ENCODE results near the gene DPP4.

The DPP4 gene

GRCh38 chr2:162073888-162074631 is at the start of gene DPP4:
DPP4 (minus strand) TSS chr2:162074215; CDS start chr2:162073981, 234 bp downstream.
- TF ChIP-seq CTCF (IDR thresholded peaks at IDR 0.05; ENCODE audit: control insufficient read depth, insufficient read depth, low read depth, low read length, missing control alignments) = no peak
- no peak for DNase-seq (ENCODE audit: low read depth)
- peak within 1 kb of the TSS; percentile 49 for H3K4me3 ChIP-seq (ENCODE audit: control insufficient read depth, low read depth, low read length)

- TF ChIP-seq CTCF (IDR thresholded peaks at IDR 0.05; ENCODE audit: control insufficient read depth, insufficient read depth, low read depth, low read length, missing control alignments) = no peak
- H3K4me3 ChIP-seq (ENCODE audit: control insufficient read depth, low read depth, low read length) = no peak overlapping the region
- peak; percentile 49 for DNase-seq (ENCODE audit: low read depth)
These were observed 44.4 kb upstream of the DPP4 start for GRCh38 chr2:162118166-162119031.

- DNase-seq (ENCODE audit: low read depth) = no peak
- H3K4me3 ChIP-seq (ENCODE audit: control insufficient read depth, low read depth, low read length) = no peak overlapping the region
- TF ChIP-seq CTCF (IDR thresholded peaks at IDR 0.05; ENCODE audit: control insufficient read depth, insufficient read depth, low read depth, low read length, missing control alignments) = no peak
These were observed 42.3 kb upstream of the DPP4 start for GRCh38 chr2:162116352-162116751.

GRCh38 chr2:162115076-162115475 is 41.1 kb upstream of the DPP4 start:
- TF ChIP-seq CTCF (IDR thresholded peaks at IDR 0.05; ENCODE audit: control insufficient read depth, insufficient read depth, low read depth, low read length, missing control alignments) = no peak
- no peak overlapping the region for H3K4me3 ChIP-seq (ENCODE audit: control insufficient read depth, low read depth, low read length)
- no peak for DNase-seq (ENCODE audit: low read depth)

- TF ChIP-seq CTCF (IDR thresholded peaks at IDR 0.05; ENCODE audit: control insufficient read depth, insufficient read depth, low read depth, low read length, missing control alignments) = no peak
- no peak overlapping the region for H3K4me3 ChIP-seq (ENCODE audit: control insufficient read depth, low read depth, low read length)
- DNase-seq (ENCODE audit: low read depth) = no peak
These were observed 40.3 kb upstream of the DPP4 start for GRCh38 chr2:162114271-162114670.

- no peak for TF ChIP-seq CTCF (IDR thresholded peaks at IDR 0.05; ENCODE audit: control insufficient read depth, insufficient read depth, low read depth, low read length, missing control alignments)
- no peak overlapping the region for H3K4me3 ChIP-seq (ENCODE audit: control insufficient read depth, low read depth, low read length)
- DNase-seq (ENCODE audit: low read depth) = no peak
These were observed 39.8 kb upstream of the DPP4 start for GRCh38 chr2:162113776-162114168.

Data from AG09309 (cell line).